Glutamatergic neuron (in vitro differentiated cells): ENCODE data around the gene PHF23. TPM values are rescaled to one million over a fixed set of nuclear protein-coding genes. Genes with fewer than 3 reads are reported as not detected.
A peak's percentile ranks its signal among the peaks of the same experiment; 100 is the strongest.

ENCODE experiments used
- DNase-seq: peaks from one replicate; pipeline ENCODE4 v3.0.0; 2022
- H3K27ac Mint-ChIP-seq: one replicate; pipeline ENCODE4 v1.8.0; 2020; ENCODE audit warnings: mild to moderate bottlenecking, mixed read lengths, inconsistent platforms; ENCODE audit not compliant: unreplicated experiment
- H3K27me3 Mint-ChIP-seq: one replicate; pipeline ENCODE4 v1.8.0; 2020; ENCODE audit warnings: mild to moderate bottlenecking, moderate library complexity, mixed read lengths, inconsistent platforms; ENCODE audit not compliant: unreplicated experiment
- H3K36me3 Mint-ChIP-seq: one replicate; pipeline ENCODE4 v1.8.0; 2020; ENCODE audit warnings: mild to moderate bottlenecking, mixed read lengths, inconsistent platforms; ENCODE audit not compliant: unreplicated experiment
- H3K4me1 Mint-ChIP-seq: one replicate; pipeline ENCODE4 v1.8.0; 2020; ENCODE audit warnings: mild to moderate bottlenecking, low read depth, mixed read lengths, inconsistent platforms; ENCODE audit not compliant: unreplicated experiment
- H3K4me3 Mint-ChIP-seq: one replicate; pipeline ENCODE4 v1.8.0; 2020; ENCODE audit warnings: mild to moderate bottlenecking, mixed read lengths, inconsistent platforms; ENCODE audit not compliant: unreplicated experiment
- H3K9me3 Mint-ChIP-seq: one replicate; pipeline ENCODE4 v1.8.0; 2020; ENCODE audit warnings: mild to moderate bottlenecking, moderate library complexity, mixed read lengths, inconsistent platforms; ENCODE audit not compliant: unreplicated experiment
- CTCF ChIP-seq: fragments of 200-600 bp; sonication (generic); IDR thresholded peaks from one replicate; pipeline ENCODE4 v1.5.0; 2021; ENCODE audit not compliant: partially characterized antibody, unreplicated experiment
- total RNA-seq: library from RNA; stranded (reverse); fragmentation: NEBNext Ultra II Directional; extraction: Animal tissue kit (Norgen Biotek cat#: 25700); gene quantifications from one replicate; pipeline ENCODE4 v1.2.1, GENCODE V29; 2021; ENCODE audit not compliant: unreplicated experiment

Gene PHF23
- total RNA-seq, 1 donor from 2014 or later, result 72.3 TPM

GRCh38 chr17:7224661-7225111 lies 14.6 kb downstream of the PHF23 start:
- no peak overlapping the region for H3K4me3 Mint-ChIP-seq
- peaks cover 7% of the 10 kb centered on the region for H3K4me1 Mint-ChIP-seq
- no peak for DNase-seq
- H3K27ac Mint-ChIP-seq, result no peak overlapping the region
- peaks cover 15% of the 10 kb centered on the region for H3K27me3 Mint-ChIP-seq
- H3K36me3 Mint-ChIP-seq, result no peaks in the 10 kb centered on the region
- H3K9me3 Mint-ChIP-seq, result peaks cover 12% of the 10 kb centered on the region
- no peak for TF ChIP-seq CTCF

DNA sequence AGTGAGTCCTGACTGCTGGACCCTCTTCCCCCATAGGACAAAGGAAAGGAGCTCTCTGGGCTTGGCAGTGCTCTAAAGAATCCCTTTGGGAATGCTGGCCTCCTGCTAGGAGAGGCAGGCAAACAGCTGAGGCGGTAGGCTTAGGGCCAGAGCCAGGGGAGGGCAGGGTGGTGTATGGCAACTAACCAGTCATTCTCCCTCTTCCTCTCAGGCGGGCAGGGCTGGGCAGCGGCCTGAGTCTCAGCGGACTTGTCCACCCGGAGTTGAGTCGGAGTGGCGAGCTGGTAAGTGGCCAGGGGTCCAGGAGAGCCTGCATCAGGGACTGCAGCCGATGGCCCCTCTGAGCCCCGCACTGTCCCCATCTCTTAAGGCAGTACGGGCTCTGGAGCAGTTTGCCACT lies 15.1 kb downstream of the PHF23 start:
- Mint-ChIP-seq H3K36me3 (no peaks in the 10 kb centered on the region), H3K9me3 (peaks cover 17% of the 10 kb centered on the region), H3K27me3 (peaks cover 20% of the 10 kb centered on the region), H3K4me3 (no peak overlapping the region), H3K4me1 (peaks cover 11% of the 10 kb centered on the region), H3K27ac (no peak overlapping the region)
- DNase-seq, result no peak
- no peak for TF ChIP-seq CTCF

GRCh38 chr17:7223375-7223774 lies 15.9 kb downstream of the PHF23 start:
- H3K4me1 Mint-ChIP-seq, result peaks cover 18% of the 10 kb centered on the region
- peaks cover 17% of the 10 kb centered on the region for H3K9me3 Mint-ChIP-seq
- DNase-seq, result no peak
- no peak overlapping the region for H3K4me3 Mint-ChIP-seq
- H3K36me3 Mint-ChIP-seq, result no peaks in the 10 kb centered on the region
- TF ChIP-seq CTCF, result no peak
- peaks cover 15% of the 10 kb centered on the region for H3K27me3 Mint-ChIP-seq
- H3K27ac Mint-ChIP-seq, result no peak overlapping the region

GRCh38 chr17:7222972-7223292 lies 16.3 kb downstream of the PHF23 start:
- no peak overlapping the region for H3K4me3 Mint-ChIP-seq
- peaks cover 17% of the 10 kb centered on the region for H3K9me3 Mint-ChIP-seq
- H3K4me1 Mint-ChIP-seq, result peaks cover 22% of the 10 kb centered on the region
- H3K27ac Mint-ChIP-seq, result no peak overlapping the region
- H3K27me3 Mint-ChIP-seq, result peaks cover 12% of the 10 kb centered on the region
- DNase-seq, result no peak
- TF ChIP-seq CTCF, result no peak
- no peaks in the 10 kb centered on the region for H3K36me3 Mint-ChIP-seq

DNA sequence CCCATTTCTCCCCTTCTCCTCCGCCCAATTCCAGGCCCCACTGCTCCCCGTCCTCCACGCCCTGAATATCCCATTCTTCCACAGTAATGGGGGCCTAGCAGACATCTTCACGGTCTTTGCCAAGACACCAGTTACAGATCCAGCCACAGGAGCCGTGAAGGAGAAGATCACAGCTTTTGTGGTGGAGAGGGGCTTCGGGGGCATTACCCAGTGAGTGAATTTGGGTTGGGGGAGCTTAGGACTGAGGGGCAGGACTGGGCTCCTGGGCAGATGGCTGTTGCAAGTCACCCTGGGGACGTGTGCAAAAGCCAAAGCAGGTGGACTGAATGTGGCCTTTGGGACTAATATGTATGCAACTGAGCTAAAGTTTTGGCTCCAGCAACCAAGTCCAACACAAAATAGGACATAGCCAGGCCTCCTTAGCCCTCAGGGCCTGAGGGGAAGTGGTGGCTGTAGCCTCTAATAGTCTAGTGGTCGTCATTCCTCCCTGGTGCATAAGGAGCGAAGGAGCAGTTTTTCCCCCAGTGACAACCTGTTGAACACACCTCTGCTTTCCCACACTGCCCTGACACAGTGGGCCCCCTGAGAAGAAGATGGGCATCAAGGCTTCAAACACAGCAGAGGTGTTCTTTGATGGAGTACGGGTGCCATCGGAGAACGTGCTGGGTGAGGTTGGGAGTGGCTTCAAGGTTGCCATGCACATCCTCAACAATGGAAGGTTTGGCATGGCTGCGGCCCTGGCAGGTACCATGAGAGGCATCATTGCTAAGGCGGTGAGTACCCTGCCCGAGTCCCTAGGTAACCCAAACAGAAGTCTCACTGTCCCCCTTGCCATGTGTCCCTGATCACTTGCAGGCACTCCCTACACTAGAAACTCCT lies 16.9 kb downstream of the PHF23 start:
- Mint-ChIP-seq H3K36me3 (no peaks in the 10 kb centered on the region), H3K9me3 (peaks cover 17% of the 10 kb centered on the region), H3K27me3 (peaks cover 12% of the 10 kb centered on the region), H3K4me1 (peaks cover 24% of the 10 kb centered on the region), H3K27ac (peak overlapping the region; percentile 48), H3K4me3 (no peak overlapping the region)
- no peak for DNase-seq
- TF ChIP-seq CTCF, result no peak
